Activated CD4-positive, alpha-beta T cell treated with anti-CD3 and anti-CD28 coated beads, Interleukin-2, amount 10 ng/mL, durations not matched to agents 24 days and 14 days (primary cell): ENCODE measurements around the gene IQCN. TPM values are rescaled to one million over a fixed set of nuclear protein-coding genes. Genes with fewer than 3 reads are reported as not detected.

ENCODE experiments used
- DNase-seq: peaks from one replicate; pipeline ENCODE4 v3.0.0; 2022
- H3K27ac Mint-ChIP-seq: one replicate; pipeline ENCODE4 v1.8.0; 2022; ENCODE audit warnings: mild to moderate bottlenecking, mixed read lengths
- H3K27me3 Mint-ChIP-seq: one replicate; pipeline ENCODE4 v1.8.0; 2022; ENCODE audit warnings: mixed read lengths
- H3K36me3 Mint-ChIP-seq: one replicate; pipeline ENCODE4 v1.8.0; 2022; ENCODE audit warnings: low read depth, mild to moderate bottlenecking, mixed read lengths
- H3K4me1 Mint-ChIP-seq: one replicate; pipeline ENCODE4 v1.8.0; 2021; ENCODE audit warnings: mixed read lengths
- H3K4me3 Mint-ChIP-seq: one replicate; pipeline ENCODE4 v1.8.0; 2022; ENCODE audit warnings: mild to moderate bottlenecking, moderate library complexity, mixed read lengths
- H3K9me3 Mint-ChIP-seq: one replicate; pipeline ENCODE4 v1.8.0; 2021; ENCODE audit warnings: mixed read lengths
- intact Hi-C: fragments of 100-400 bp; cut with micrococcal nuclease; formaldehyde crosslinking; loops from one replicate; pipeline ENCODE4 v1.15.1; 2023
- total RNA-seq: library from RNA; stranded (reverse); gene quantifications from 2 replicates; pipeline ENCODE4 v1.2.3, GENCODE V29; 2022

Gene IQCN
- total RNA-seq, 1 donor from 2014 or later, result 2.3 TPM

DNA sequence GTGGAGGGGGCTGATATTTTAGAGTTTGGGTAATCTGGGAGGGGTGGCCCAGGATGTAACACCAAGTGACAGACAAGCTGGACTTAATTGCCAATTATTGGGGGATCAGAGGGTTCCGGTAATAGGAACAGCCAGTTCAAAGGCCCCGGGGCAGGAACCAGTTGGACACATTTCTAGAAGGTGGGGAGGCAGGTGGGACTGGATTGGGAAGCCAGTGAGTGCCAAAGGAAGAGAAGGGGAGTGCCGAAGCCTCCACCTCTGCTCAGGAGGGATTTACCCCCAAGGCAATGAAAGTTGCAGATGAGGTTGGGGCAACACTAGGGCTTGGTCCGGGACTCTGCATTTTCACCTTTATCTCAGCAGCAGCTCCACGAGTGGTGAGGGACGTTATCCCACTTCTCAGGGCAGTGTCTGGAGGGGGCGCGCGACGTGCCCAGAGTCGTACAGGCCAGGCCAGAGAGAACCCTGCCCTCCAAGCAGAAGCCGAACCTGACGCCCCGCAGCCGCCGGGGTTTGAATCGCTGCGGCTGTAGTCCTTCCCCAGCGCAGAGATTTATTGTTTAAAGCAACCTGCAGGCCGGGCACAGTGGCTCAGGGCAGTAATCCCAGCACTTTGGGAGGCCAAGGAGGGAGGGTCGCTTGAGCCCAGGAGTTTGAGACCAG lies 12.9 kb upstream of the IQCN start:
- intact Hi-C loops, result no loop called here
- H3K9me3 Mint-ChIP-seq, result peaks cover 6% of the 10 kb centered on the region
- H3K36me3 Mint-ChIP-seq, result peaks cover 7% of the 10 kb centered on the region
- DNase-seq, result no peak
- H3K4me1 Mint-ChIP-seq, result peaks cover 66% of the 10 kb centered on the region
- no peak overlapping the region for H3K4me3 Mint-ChIP-seq
- H3K27me3 Mint-ChIP-seq, result no peaks in the 10 kb centered on the region
- H3K27ac Mint-ChIP-seq, result peak overlapping the region; percentile 91

DNA sequence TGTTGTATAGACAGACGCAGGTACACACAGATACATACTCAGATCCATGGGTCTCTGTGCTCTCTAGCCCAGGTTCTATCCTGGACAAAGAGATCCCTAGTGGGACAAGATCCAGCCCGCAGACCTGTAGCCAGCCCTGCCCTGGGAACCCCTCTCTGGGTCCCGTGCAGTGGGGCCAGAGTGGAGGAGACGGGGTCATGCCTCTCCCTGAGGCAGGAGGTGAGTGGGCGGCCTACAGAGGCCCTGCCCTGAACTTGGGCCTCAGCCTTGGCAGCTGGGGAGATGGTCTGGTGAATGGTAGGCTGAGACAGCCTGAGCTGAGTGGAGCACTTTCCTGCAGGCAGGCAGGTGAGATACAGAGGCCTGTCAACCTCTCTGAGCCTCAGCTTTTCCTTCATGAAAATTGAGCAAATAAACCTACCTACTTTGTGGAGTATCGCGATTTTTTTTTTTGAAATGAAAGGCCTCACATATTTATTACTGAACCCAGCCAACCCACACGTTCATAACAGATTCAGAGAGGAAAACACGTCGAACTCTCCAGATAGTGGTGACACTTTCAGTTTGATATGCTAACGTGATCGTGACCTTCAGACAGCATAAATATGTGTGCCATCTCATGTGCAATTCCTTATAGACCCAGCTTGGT lies 10.6 kb upstream of the IQCN start:
- peaks cover 53% of the 10 kb centered on the region for H3K4me1 Mint-ChIP-seq
- intact Hi-C loops, result no loop called here
- H3K36me3 Mint-ChIP-seq, result peaks cover 9% of the 10 kb centered on the region
- H3K27me3 Mint-ChIP-seq, result peaks cover under 1% of the 10 kb centered on the region
- DNase-seq, result peak; percentile 81
- H3K9me3 Mint-ChIP-seq, result peaks cover 3% of the 10 kb centered on the region
- H3K27ac Mint-ChIP-seq, result peak overlapping the region; percentile 93
- peak overlapping the region; percentile 51 for H3K4me3 Mint-ChIP-seq

DNA sequence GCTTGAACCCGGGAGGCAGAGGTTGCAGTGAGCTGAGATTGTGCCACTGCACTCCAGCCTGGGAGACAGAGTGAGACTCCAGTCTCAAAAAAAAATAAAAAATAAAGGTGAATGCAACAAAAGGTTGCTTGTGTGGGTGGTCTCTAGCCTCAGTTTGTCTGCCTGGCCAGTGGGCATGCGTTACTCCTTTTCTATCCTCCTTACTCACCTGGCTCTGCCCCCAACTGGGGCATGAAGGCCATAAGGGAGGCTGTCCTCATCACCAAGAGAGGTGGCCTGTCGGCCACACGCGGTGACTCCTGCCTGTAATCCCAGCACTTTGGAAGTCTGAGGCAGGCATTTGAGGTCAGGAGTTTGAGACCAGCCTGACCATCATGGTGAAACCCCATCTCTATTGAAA lies 9.1 kb upstream of the IQCN start:
- Mint-ChIP-seq H3K4me3 (no peak overlapping the region), H3K9me3 (peaks cover 3% of the 10 kb centered on the region), H3K36me3 (peaks cover 24% of the 10 kb centered on the region), H3K4me1 (peaks cover 54% of the 10 kb centered on the region), H3K27ac (peak overlapping the region; percentile 98), H3K27me3 (peaks cover 1% of the 10 kb centered on the region)
- intact Hi-C loops, result no loop called here
- no peak for DNase-seq

DNA sequence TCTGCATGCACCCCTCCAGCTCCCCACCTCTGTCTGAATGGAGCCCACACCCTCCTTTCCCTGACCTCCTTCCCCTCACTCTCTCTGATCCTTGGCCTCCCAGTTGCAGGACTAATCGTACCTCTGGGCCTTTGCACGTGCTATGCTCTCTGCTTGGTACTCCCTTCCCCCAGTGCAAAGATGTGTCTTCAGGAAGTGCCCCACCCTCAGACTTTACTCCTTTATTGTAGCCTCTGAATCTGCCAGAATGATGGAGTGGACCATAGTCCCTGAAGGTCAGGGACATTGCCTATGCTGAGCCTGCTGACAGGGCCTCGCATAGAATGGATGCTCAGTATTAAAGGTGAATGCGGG lies 8.5 kb upstream of the IQCN start:
- peak overlapping the region; percentile 90 for H3K4me3 Mint-ChIP-seq
- peaks cover 3% of the 10 kb centered on the region for H3K9me3 Mint-ChIP-seq
- peak; percentile 76 for DNase-seq
- H3K4me1 Mint-ChIP-seq, result peaks cover 55% of the 10 kb centered on the region
- H3K27me3 Mint-ChIP-seq, result peaks cover 1% of the 10 kb centered on the region
- H3K27ac Mint-ChIP-seq, result peak overlapping the region; percentile 98
- intact Hi-C loops, result no loop called here
- peaks cover 30% of the 10 kb centered on the region for H3K36me3 Mint-ChIP-seq

DNA sequence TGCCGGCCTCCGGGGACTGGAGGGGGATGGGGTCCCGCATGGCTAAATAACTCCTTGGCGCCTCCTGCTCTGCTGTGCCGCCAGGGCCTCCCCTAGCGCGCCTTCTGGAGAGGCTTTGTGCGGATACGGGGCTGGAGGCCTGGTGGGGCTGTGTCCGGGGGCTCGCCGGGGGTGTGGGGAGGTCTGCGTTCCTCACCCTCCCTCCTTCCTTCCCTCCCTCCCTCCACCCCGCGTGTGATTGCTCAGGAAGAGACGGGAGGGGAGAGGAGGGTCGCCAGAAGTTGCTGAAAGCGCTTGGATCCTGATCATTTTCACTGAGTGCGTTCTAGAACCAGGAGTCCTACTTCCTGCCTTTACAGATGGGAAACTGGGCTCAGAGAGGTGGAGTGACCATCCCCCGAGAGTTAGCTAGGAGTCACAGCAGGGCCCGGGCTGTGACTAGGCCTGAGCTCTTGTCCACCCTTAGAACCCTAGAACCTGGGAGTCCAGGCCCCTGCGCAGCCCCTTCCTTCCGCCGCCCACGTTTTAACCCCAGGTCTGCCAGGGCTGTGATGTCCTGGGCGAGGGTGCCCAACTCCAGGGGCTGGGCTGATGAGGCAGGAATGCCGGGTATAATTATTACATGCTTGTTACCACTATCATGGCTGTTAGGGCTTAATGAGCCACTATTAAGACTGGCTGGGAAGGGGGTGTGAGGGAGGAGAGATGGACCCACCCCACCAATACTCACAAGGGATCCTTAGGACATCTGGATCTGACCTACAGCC lies 8.0 kb upstream of the IQCN start:
- DNase-seq, result no peak
- intact Hi-C loops, result no loop called here
- peaks cover 3% of the 10 kb centered on the region for H3K9me3 Mint-ChIP-seq

DNA sequence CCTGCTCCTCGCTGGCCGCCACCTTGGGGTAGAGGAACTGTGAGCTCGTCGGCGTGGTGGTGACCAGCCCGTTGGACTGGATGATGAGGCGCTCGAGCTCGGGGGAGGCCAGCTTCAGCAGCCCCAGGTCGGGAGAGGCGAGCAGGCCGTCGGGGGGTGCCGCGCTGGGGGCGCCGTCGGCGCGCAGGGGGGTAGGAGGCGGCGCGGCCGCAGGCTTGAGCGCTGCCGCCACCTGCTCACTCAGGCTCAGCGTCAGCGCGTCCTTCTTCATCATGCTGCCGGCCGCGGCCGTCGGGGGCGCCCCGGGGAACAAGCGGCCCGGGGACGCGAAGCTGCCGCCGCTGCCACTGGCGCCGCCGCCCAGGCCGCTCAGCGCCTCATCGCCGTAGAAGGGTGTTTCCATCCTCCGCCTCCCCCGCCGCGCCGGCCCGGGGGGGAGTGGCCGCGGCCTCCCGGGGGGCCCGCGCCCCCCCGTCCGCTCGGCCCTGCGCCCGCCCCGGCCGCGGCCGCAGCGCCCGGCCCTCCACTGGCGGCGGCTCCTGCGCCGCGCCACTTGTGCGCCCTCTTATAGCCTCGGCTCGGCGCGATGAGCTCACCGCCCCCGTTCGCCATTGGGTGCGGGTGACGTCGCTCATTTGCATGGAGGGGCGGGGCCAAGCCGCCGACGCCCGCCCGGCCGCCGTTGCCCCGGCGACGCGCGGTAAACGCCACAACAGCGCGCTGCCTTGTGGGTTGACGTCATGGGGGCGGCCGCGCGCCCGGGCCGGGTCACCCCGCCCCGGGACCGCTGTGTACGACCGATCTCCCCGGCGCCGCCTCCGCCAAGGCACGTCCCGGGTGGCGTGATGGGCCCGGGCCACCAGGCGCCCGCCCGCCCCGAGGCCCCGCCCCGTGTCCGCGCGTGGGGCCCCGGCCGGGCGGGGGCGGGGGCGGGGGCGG lies 7.1 kb upstream of the IQCN start, which contains the start of gene JUND:
Gene JUND, minus strand, starts transcription at position 541 of the 939 bp plus-strand sequence. Its CDS starts 138 bp downstream, at position 403.
- H3K27ac Mint-ChIP-seq, result peak within 1 kb of the TSS; percentile 98
- peaks cover 1% of the 10 kb centered on the region for H3K27me3 Mint-ChIP-seq
- H3K36me3 Mint-ChIP-seq, result peaks cover 39% of the 10 kb centered on the region
- H3K4me3 Mint-ChIP-seq, result peak within 1 kb of the TSS; percentile 99
- intact Hi-C loops, result loop anchor here (1.0 kb wide), 1 partner anchor 9 kb away; no protein-coding TSS in a partner anchor
- peaks cover 46% of the 10 kb centered on the region for H3K4me1 Mint-ChIP-seq
- H3K9me3 Mint-ChIP-seq, result peaks cover 3% of the 10 kb centered on the region
- peak; percentile 99 for DNase-seq

More for the DNA sequence above, 8.0 kb upstream of the IQCN start:
- Mint-ChIP-seq H3K36me3 (peaks cover 34% of the 10 kb centered on the region), H3K4me1 (peaks cover 55% of the 10 kb centered on the region), H3K27ac (peak overlapping the region; percentile 98), H3K27me3 (peaks cover 1% of the 10 kb centered on the region), H3K4me3 (peak overlapping the region; percentile 90)

DNA sequence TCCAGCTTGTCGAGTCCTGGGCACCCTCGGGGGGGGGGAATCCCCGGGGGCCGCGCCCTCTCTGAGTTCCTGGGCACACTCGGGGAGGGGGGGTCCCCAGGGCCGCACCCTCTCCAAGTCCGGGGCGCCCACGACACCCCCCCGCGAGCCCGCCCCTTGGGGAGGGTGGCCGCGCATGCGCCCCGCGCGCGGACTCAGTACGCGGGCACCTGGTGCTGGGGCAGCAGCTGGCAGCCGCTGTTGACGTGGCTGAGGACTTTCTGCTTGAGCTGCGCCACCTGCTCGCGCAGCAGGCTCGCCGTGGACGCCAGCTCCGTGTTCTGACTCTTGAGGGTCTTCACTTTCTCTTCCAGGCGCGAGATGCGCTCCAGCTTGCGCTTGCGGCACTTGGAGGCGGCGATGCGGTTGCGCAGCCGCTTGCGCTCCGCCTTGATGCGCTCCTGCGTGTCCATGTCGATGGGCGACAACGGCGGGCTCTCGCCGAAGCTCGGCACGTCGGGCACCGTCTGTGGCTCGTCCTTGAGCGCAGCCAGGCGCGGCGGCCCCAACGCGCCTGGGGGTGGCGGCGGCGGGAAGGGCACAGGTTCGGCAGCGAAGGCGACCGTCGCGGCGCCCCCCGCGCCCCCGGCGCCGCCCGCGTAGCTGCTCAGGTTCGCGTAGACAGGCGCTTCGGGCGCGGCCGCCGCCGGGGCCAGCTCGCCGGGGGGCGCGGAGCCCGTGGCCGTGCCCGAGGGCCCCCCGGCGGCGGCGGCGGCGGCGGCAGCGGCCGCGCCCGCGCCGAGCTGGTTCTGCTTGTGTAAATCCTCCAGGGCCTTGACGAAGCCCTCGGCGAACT lies 6.2 kb upstream of the IQCN start:
- peak; percentile 94 for DNase-seq
- intact Hi-C loops, result loop anchor here (1.0 kb wide), 1 partner anchor 10 kb away; no protein-coding TSS in a partner anchor
- Mint-ChIP-seq H3K4me1 (peaks cover 42% of the 10 kb centered on the region), H3K36me3 (peaks cover 42% of the 10 kb centered on the region), H3K9me3 (no peaks in the 10 kb centered on the region), H3K27me3 (peaks cover 1% of the 10 kb centered on the region), H3K4me3 (peak overlapping the region; percentile 99), H3K27ac (peak overlapping the region; percentile 97)

DNA sequence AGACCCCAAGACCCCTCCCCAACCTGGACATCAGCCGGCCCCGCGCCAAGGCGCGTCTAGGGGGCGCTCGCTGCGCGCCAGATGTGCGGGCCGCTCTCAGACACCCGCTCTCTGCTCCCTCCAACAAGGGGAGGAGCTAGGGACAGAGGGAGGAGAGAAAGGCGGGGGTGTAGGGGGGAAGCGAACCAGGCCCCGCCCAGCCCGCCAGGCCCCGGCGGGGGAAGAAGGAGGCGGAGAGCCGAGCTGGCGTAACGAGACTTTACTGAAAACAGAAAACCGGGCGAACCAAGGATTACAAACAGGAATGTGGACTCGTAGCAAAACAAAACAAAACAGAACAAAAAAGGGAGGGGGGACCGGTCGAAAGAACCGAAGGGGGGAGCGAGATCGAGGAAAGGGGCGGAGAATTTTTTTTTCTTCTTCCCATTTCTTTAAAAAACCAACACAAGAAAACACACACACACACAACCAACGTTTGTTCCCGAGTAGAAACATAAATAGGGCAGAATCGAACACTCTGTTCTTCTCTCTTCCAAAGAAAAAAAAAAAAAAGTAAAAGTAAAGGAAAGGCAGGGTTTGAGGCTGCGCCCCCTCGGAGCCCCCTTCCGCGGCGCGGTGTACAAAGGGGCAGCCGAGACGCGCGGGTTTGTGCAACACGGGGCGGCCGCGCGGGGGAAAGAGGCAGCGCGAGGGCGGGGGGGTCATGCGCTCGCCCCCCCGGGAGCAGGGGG lies 5.4 kb upstream of the IQCN start:
- Mint-ChIP-seq H3K4me3 (peak overlapping the region; percentile 99), H3K9me3 (no peaks in the 10 kb centered on the region), H3K36me3 (peaks cover 45% of the 10 kb centered on the region), H3K4me1 (peaks cover 41% of the 10 kb centered on the region), H3K27ac (peak overlapping the region; percentile 97), H3K27me3 (peaks cover 1% of the 10 kb centered on the region)
- peak; percentile 98 for DNase-seq
- intact Hi-C loops, result loop anchor here (1.0 to 2.0 kb wide), 4 partner anchors 25 to 75 kb away; partner anchors contain the start of genes LSM4 and RAB3A

DNA sequence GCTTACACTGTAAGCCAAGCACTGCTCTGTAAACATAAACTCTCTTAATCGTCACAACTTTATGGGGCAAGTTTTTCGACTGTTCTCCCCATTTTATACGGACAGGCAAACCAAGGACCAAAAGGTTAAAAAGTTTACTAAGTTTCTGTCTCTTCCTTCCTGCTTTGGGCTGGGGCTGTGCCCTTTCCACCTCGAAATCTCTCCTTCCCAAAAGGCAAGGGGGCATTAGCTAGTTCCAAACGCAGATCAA lies 4.9 kb upstream of the IQCN start:
- DNase-seq, result no peak
- peaks cover 1% of the 10 kb centered on the region for H3K27me3 Mint-ChIP-seq
- intact Hi-C loops, result loop anchor here (1.0 to 2.0 kb wide), 4 partner anchors 25 to 74 kb away; partner anchors contain the start of genes LSM4 and RAB3A
- peaks cover 48% of the 10 kb centered on the region for H3K36me3 Mint-ChIP-seq
- peaks cover 43% of the 10 kb centered on the region for H3K4me1 Mint-ChIP-seq
- peak overlapping the region; percentile 97 for H3K27ac Mint-ChIP-seq
- H3K9me3 Mint-ChIP-seq, result no peaks in the 10 kb centered on the region
- peak overlapping the region; percentile 99 for H3K4me3 Mint-ChIP-seq

DNA sequence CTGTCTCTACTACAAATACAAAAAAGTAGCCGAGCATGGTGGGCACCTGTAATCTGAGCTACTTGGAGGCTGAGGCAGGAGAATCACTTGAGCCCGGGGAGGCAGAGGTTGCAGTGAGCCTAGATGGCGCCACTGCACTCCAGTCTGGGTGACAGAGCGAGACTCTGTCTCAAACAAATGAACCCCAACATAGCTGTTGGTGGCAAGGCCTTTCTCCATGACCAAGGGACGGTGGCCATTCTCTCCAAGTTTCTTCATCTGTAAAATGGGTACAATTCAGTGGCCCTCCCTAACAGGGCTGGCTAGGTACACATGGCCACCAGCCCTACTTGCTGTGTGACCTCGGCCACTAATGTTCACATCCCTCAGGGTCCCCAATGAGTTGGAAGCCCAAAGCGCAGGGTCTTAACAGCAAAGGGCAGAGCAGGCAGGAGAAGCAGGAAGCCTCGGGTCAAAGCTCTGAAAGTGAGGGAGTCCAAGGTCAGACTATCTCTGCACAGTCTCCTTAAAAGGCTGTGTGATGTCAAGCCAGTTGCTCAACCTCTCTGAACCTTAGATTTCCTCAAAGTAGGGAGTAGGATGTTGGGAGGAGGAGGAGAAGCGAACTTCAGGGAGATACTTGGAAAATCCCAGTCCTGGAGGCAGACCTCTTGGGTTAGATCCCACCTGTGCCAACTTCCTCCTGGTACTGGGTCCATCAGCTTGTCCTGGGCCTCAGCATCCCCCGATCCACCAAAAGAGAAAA lies 4.4 kb upstream of the IQCN start:
- intact Hi-C loops, result loop anchor here (1.0 to 2.0 kb wide), 4 partner anchors 26 to 74 kb away; partner anchors contain the start of genes LSM4 and RAB3A
- Mint-ChIP-seq H3K27me3 (peaks cover 1% of the 10 kb centered on the region), H3K4me1 (peaks cover 43% of the 10 kb centered on the region), H3K36me3 (peaks cover 48% of the 10 kb centered on the region), H3K9me3 (no peaks in the 10 kb centered on the region), H3K27ac (peak overlapping the region; percentile 97), H3K4me3 (peak overlapping the region; percentile 99)
- peak; percentile 88 for DNase-seq

DNA sequence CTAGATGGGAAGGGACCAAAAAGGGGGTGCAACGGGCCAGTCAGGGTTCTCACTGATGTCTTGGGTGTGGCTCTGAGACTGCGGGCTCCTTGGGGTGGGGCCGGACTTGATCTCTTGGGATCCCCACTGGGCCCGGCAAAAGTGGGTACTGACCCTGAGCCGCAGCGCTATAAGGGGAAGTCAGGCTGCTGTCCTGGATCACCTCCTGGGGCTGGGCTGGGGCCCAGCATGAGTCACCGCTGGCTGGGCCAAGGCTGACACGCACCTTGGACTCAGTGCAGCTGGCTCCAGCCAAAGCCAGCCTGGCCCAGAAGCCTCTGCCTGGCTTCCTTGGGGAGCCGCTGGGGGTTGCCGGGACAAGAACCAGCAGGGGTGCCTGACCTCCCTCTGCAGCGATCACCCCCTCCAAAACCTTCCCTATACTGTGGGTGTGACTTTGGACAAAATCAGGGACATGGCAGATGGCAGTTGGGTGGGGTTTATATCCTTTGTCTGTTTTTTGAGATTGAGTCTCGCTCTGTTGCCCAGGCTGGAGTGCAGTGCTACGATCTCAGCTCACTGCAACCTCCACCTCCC lies 617 bp upstream of the IQCN start:
- peak overlapping the region; percentile 10 for H3K4me3 Mint-ChIP-seq
- DNase-seq, result peak; percentile 77
- no peak overlapping the region for H3K27ac Mint-ChIP-seq
- H3K4me1 Mint-ChIP-seq, result peaks cover 31% of the 10 kb centered on the region
- no peaks in the 10 kb centered on the region for H3K9me3 Mint-ChIP-seq
- intact Hi-C loops, result no loop called here
- peaks cover 1% of the 10 kb centered on the region for H3K27me3 Mint-ChIP-seq
- peaks cover 43% of the 10 kb centered on the region for H3K36me3 Mint-ChIP-seq
